NT2/D1 (cell line): ENCODE results near the gene TNNT2.

Experiments used
- DNase-seq: peaks from one replicate; pipeline ENCODE4 v3.0.0-alpha.2; 2011; ENCODE audit warnings: low read depth, low spot score
- H3K27me3 ChIP-seq: 2 replicates; pipeline ENCODE4 v1.6.0; 2011; ENCODE audit warnings: mild to moderate bottlenecking; ENCODE audit not compliant: insufficient read length, insufficient read depth
- H3K36me3 ChIP-seq: 2 replicates; pipeline ENCODE4 v1.6.1; 2011; ENCODE audit warnings: mild to moderate bottlenecking, low read length, mixed read lengths; ENCODE audit not compliant: insufficient read depth, insufficient read length
- H3K4me1 ChIP-seq: 2 replicates; pipeline ENCODE4 v1.5.1; 2011; ENCODE audit not compliant: insufficient read depth, insufficient read length
- H3K4me3 ChIP-seq: 2 replicates; pipeline ENCODE4 v1.5.1; 2011; ENCODE audit warnings: low read depth; ENCODE audit not compliant: insufficient read length
- H3K9ac ChIP-seq: 2 replicates; pipeline ENCODE4 v1.6.0; 2011; ENCODE audit warnings: low read depth; ENCODE audit not compliant: insufficient read length
- H3K9me3 ChIP-seq: 2 replicates; pipeline ENCODE4 v1.5.1; 2011; ENCODE audit warnings: mild to moderate bottlenecking, low read length; ENCODE audit not compliant: insufficient read depth
- SUZ12 ChIP-seq: IDR thresholded peaks from 2 replicates; pipeline ENCODE4 v1.6.1; 2011; ENCODE audit not compliant: insufficient read length, insufficient read depth; ENCODE audit errors: extremely low read depth
- YY1 ChIP-seq: IDR thresholded peaks from 2 replicates; pipeline ENCODE4 v1.6.1; 2011; ENCODE audit not compliant: insufficient read length, insufficient read depth
- ZNF274 ChIP-seq: IDR thresholded peaks from 2 replicates; pipeline ENCODE4 v1.6.1; 2011; ENCODE audit warnings: mild to moderate bottlenecking, low read depth, low read length

The TNNT2 gene

DNA sequence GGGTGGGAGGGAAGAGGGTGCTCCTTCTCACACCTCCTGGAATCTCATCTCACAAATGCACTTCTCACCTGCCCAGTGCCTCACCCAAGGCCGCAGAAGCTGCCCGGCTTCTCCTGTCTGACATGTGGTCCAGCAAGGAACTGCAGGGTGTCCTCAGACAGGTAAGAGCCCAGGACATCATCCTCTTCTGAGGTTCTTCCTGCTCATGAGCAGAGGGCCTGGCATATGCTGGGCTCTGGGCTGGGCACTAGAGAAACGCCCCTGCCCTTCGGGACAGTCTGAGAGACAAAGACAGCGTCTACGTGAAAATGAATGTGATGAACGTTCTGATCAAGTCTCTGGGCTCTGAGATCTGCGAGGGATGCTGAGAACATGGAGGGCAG lies 51.8 kb downstream of the TNNT2 start:
- H3K4me1 ChIP-seq: no peaks in the 10 kb centered on the region
- H3K9ac ChIP-seq: no peak overlapping the region
- H3K36me3 ChIP-seq: no peaks in the 10 kb centered on the region
- H3K4me3 ChIP-seq: no peak overlapping the region
- H3K27me3 ChIP-seq: peaks cover 5% of the 10 kb centered on the region
- TF ChIP-seq YY1: no peak
- TF ChIP-seq SUZ12: no peak
- TF ChIP-seq ZNF274: no peak; the same call in 1 of the 2 replicates
- H3K9me3 ChIP-seq: no peaks in the 10 kb centered on the region
- DNase-seq: no peak

DNA sequence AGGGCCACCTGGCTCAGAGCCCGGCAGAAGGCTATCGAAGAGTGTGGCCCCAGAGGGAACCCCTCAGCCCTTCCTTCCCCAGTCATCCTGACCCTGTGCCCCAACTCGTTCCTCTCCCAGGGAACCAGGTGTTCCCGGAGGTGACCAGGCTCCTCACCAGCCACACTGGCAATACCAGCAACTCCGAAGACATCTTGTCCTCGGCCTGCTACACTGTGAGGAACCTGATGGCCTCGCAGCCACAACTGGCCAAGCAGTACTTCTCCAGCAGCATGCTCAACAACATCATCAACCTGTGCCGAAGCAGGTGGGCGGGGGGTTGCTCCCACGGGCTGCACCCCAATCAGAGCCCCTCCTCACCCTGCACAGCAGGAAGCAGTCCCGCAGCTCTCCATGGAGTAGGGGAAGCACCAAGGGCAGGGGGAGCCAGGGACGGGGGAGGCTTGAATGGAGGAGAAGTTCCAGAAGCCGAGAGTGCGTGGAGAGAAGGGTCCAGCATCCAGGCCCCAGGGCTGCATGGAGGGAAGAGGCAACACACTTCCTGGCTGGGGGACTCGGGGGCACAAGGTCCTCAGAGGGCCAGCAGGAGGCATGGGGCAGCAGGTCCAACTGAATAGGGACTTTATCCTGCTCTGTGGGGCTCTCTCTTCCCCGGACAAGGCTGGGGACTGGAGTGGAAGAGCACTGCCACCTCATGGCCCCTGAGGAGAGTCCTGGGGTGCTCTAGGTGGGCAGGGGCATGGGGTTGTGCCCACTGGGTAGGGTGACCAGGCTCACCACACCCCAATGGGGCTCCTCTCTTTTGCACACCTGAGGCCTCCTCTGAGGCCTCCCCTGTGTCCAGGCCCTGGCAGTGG lies 52.4 kb downstream of the TNNT2 start:
- no peaks in the 10 kb centered on the region for H3K36me3 ChIP-seq

DNA sequence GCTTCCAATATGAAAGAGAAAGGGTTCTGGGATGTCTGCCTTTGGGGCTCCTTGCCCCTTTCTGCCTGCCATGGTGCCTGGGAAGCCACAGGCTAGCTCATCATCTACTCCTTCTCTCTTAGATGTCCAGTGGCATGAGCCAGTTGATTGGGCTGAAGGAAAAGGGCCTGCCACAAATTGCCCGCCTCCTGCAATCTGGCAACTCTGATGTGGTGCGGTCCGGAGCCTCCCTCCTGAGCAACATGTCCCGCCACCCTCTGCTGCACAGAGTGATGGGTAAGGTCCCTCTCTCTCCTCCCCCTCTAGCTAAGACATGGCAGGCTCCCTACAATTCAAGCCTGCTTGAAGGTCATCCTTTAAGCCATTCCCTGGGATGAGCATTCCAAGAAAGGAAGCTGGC lies 53.2 kb downstream of the TNNT2 start:
- Histone ChIP-seq H3K36me3 (no peaks in the 10 kb centered on the region), H3K27me3 (peaks cover 5% of the 10 kb centered on the region), H3K4me3 (no peak overlapping the region), H3K4me1 (no peaks in the 10 kb centered on the region), H3K9me3 (no peaks in the 10 kb centered on the region), H3K9ac (no peak overlapping the region)
- DNase-seq: no peak
- no peak for TF ChIP-seq SUZ12
- TF ChIP-seq ZNF274: no peak
- TF ChIP-seq YY1: no peak

More for the DNA sequence above, 52.4 kb downstream of the TNNT2 start:
- no peak overlapping the region for H3K4me3 ChIP-seq
- peaks cover 5% of the 10 kb centered on the region for H3K27me3 ChIP-seq
- H3K9me3 ChIP-seq: no peaks in the 10 kb centered on the region
- H3K4me1 ChIP-seq: no peaks in the 10 kb centered on the region
- no peak for TF ChIP-seq YY1
- no peak for TF ChIP-seq ZNF274
- TF ChIP-seq SUZ12: no peak
- no peak for DNase-seq
- H3K9ac ChIP-seq: no peak overlapping the region

DNA sequence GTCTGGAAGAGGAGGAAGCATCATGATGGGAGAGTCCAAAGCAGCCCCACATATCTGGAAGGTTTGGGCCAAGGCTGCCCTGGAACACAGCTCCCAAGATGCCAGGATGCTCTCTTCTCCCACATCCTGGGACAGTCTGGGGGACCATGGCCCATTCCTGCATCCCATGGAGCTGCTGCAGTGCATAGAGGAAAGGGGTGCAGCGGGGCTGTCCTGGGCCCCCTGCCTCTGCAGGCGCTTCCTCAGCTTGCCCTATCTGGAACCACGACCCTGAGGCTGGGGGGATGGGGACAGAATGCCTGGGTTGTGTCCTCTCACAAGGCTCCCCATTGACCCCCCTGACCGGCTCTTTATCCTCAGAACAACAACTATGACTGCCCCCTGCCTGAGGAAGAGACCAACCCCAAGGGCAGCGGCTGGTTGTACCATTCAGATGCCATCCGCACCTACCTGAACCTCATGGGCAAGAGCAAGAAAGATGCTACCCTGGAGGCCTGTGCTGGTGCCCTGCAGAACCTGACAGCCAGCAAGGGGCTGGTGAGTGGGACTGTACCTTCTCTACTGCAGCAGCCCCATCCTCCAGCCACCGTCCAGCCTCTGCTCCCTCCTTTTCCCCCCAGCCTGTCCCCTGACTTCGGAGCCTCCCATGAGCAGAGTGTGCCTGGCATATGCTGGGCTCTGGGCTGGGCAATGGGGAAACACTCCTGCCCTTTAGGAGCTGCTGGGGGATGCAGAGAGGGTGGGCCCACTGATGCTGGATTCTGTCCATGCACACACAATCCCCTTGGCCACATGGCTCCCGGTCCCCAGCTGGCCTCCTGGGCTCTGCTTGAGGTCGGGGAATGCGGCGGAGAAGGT lies 54.6 kb downstream of the TNNT2 start:
- TF ChIP-seq YY1: no peak
- TF ChIP-seq ZNF274: no peak
- TF ChIP-seq SUZ12: no peak
- no peak for DNase-seq
- Histone ChIP-seq H3K4me3 (no peak overlapping the region), H3K9ac (no peak overlapping the region), H3K9me3 (no peaks in the 10 kb centered on the region), H3K27me3 (peaks cover 5% of the 10 kb centered on the region), H3K4me1 (no peaks in the 10 kb centered on the region), H3K36me3 (no peaks in the 10 kb centered on the region)

DNA sequence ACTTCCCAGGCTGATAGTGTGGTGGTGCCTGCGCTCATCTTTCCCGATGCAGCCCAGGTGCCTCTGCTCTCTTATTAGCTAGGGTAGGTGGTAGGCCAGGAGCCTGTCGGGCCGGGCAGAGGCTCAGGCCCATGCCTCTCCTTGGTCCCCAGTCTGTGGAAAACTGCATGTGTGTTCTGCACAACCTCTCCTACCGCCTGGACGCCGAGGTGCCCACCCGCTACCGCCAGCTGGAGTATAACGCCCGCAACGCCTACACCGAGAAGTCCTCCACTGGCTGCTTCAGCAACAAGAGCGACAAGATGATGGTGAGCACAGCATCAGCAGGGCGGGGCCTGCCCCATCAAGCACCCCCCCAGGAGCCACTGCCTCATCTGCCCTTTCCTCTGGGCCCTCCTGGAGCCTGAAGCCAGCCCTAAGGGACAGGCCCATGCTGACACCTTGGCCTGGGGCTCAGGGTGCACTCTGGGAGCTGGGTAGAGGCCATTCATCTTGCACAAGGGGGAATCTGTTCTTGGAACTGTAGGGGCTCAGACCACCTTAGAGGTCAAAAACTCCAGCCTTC lies 55.6 kb downstream of the TNNT2 start:
- no peaks in the 10 kb centered on the region for H3K36me3 ChIP-seq
- H3K4me1 ChIP-seq: no peaks in the 10 kb centered on the region
- no peak for DNase-seq
- no peak overlapping the region for H3K4me3 ChIP-seq
- H3K9ac ChIP-seq: no peak overlapping the region
- no peak for TF ChIP-seq SUZ12
- no peak for TF ChIP-seq ZNF274
- no peaks in the 10 kb centered on the region for H3K27me3 ChIP-seq
- H3K9me3 ChIP-seq: no peaks in the 10 kb centered on the region

DNA sequence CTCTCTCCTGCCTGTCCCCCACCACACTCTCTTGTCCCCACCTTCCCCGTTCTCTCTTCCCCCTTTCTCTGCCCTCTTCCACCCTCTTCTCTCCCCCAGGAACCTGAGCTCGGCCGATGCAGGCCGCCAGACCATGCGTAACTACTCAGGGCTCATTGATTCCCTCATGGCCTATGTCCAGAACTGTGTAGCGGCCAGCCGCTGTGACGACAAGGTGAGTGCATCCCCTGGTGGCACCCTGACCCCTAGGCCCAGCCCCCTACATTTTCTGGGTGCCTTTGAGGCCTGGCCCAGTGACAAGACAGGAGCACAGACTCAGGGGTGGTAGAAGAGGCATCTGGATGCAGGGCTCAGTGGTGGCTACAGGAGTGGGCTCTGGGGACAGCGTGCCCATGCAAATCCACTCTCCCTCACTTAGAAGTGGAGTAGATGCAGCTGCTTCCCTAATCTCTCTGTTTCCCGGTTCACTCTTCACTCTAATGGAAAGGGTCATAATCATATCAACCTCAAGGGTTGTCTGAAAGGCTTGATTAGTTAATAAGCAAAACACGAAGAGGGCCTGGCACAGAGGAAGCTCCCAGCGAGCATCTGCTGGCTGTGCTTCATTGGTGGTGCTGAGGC lies 57.2 kb downstream of the TNNT2 start:
- no peak for DNase-seq
- Histone ChIP-seq H3K36me3 (no peaks in the 10 kb centered on the region), H3K9ac (no peak overlapping the region), H3K4me1 (peaks cover 2% of the 10 kb centered on the region), H3K4me3 (no peak overlapping the region), H3K27me3 (no peaks in the 10 kb centered on the region), H3K9me3 (no peaks in the 10 kb centered on the region)
- TF ChIP-seq YY1 (no peak), SUZ12 (no peak), ZNF274 (no peak)

DNA sequence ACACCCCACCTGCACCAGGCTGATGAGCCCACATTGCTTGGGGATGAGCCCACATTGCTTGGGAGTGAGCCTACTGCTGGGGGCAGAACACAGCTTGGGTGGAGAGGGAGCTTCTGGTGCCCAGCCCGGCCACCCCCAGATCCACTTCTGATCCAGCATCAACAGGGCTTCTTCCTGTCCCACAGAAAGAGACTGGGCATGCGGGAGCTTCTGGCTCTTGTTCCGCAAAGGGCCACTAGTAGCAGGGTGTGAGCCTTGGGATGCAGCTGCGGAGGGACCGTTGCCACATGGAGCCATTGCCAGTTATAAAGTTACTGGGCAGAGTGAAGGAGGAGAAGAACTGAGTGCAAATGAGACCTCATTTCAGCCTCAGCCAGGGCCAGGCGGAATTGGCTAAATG lies 57.8 kb downstream of the TNNT2 start:
- no peaks in the 10 kb centered on the region for H3K36me3 ChIP-seq
- no peak for TF ChIP-seq YY1
- no peak for TF ChIP-seq SUZ12
- no peak for TF ChIP-seq ZNF274
- no peaks in the 10 kb centered on the region for H3K9me3 ChIP-seq
- H3K9ac ChIP-seq: no peak overlapping the region
- no peaks in the 10 kb centered on the region for H3K27me3 ChIP-seq
- DNase-seq: no peak
- no peak overlapping the region for H3K4me3 ChIP-seq
- peaks cover 2% of the 10 kb centered on the region for H3K4me1 ChIP-seq
